ENCODE measurements around the gene ABHD16B.
"Not testable (repeated sequence)": the region's sequence is repeated elsewhere in the genome, so short reads cannot be mapped to it uniquely, and the experiment has no call there.

Gene ABHD16B

DNA sequence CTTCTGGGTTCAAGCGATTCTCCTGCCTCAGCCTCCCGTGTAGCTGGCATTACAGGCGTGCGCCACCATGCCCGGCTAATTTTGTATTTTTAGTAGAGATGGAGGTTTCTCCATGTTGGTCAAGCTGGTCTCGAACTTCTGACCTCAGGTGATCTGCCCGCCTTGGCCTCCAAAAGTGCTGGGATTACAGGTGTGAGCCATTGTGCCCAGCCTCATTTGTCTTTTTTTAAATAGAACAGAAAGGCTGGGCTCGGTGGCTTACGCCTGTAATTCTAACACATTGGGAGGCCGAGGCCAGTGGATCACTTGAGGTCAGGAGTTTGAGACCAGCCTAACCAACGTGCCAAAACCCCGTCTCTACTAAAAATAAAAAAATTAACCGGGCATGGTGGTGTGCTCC, 5.7 kb downstream of the ABHD16B start:
- not testable (repeated sequence) for H3K27me3 Mint-ChIP-seq (ENCODE audit: low read depth)

DNA sequence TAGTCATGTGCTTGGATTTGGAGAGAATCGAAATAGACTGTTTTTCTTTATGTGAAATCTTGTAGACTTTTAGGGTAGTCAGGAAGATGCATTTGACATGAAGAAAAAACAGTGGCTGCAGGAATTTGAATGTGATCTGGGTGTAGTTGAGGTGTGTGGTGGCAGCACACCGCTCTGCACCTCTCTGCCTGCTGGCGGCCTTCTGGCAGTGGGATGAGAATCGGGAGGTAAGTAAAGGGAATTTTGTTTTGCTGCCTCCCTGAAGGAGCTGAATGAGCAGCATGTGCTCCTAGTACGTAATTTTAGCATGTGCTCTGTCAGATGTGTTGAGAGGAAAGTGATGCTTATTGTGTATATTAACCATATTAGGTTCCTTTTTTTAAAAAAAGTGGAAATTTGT, 7.0 kb downstream of the ABHD16B start:
- Mint-ChIP-seq H3K4me3 (no peak overlapping the region), H3K36me3 (ENCODE audit: low read depth) (peaks cover 24% of the 10 kb centered on the region), H3K4me1 (ENCODE audit: low read depth) (peaks cover 10% of the 10 kb centered on the region), H3K27ac (no peak overlapping the region), H3K27me3 (ENCODE audit: low read depth) (no peaks in the 10 kb centered on the region), H3K9me3 (no peaks in the 10 kb centered on the region)
- DNase-seq (ENCODE audit: low spot score) = no peak

More for the DNA sequence above, 5.7 kb downstream of the ABHD16B start:
- Mint-ChIP-seq H3K4me1 (ENCODE audit: low read depth) (peaks cover 13% of the 10 kb centered on the region), H3K4me3 (peak overlapping the region; percentile 90), H3K36me3 (ENCODE audit: low read depth) (peaks cover 24% of the 10 kb centered on the region)
- not testable (repeated sequence) for H3K27ac Mint-ChIP-seq; H3K9me3 Mint-ChIP-seq; DNase-seq (ENCODE audit: low spot score)

DNA sequence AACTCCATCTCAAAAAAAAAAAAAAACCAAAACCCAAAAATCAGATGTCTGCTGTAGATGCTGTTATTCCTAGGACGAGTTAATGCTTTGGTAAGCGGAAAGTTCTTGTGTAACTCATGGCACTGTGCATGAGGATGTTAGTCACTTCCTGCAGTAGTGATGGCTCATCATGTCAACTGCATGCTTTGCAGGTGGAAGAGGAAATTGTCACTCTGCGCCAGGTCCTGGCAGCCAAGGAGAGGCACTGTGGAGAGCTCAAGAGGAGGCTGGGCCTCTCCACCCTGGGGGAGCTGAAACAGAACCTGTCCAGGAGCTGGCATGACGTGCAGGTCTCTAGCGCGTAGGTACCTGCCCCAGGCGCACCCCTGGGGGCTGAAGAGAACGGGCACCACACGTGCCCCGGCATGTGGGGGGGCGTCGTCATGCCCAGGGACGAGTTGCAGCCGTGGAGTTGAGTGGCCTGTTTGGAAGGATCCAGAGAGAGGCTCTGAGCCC, 12.2 kb downstream of the ABHD16B start:
- H3K36me3 Mint-ChIP-seq (ENCODE audit: low read depth) = peaks cover 38% of the 10 kb centered on the region
- H3K27me3 Mint-ChIP-seq (ENCODE audit: low read depth) = no peaks in the 10 kb centered on the region
- peaks cover 4% of the 10 kb centered on the region for H3K4me1 Mint-ChIP-seq (ENCODE audit: low read depth)
- H3K4me3 Mint-ChIP-seq = peak overlapping the region; percentile 3
- H3K27ac Mint-ChIP-seq = peak overlapping the region; percentile 93
- H3K9me3 Mint-ChIP-seq = no peaks in the 10 kb centered on the region
- peak; percentile 56 for DNase-seq (ENCODE audit: low spot score)

DNA sequence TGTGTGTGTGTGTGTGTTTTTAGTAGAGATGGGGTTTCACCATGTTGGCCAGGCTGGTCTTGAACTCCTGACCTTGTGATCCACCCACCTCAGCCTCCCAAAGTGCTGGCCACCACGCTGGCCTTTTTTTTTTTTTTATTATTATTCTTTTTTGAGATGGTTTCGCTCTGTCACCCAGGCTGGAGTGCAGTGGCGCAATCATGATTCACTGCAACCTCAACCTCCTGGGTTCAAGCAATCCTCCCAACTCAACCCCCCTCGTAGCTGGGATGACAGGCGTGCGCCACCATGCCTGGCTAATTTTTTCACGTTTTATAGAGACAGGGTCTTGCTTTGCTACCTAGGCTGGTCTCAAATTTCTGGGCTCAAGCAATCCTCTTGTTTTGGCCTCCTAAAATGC, 12.9 kb downstream of the ABHD16B start:
- H3K4me1 Mint-ChIP-seq (ENCODE audit: low read depth); H3K27me3 Mint-ChIP-seq (ENCODE audit: low read depth); H3K9me3 Mint-ChIP-seq; DNase-seq (ENCODE audit: low spot score); H3K4me3 Mint-ChIP-seq: not testable (repeated sequence)
- Mint-ChIP-seq H3K36me3 (ENCODE audit: low read depth) (peaks cover 38% of the 10 kb centered on the region), H3K27ac (peak overlapping the region; percentile 93)

DNA sequence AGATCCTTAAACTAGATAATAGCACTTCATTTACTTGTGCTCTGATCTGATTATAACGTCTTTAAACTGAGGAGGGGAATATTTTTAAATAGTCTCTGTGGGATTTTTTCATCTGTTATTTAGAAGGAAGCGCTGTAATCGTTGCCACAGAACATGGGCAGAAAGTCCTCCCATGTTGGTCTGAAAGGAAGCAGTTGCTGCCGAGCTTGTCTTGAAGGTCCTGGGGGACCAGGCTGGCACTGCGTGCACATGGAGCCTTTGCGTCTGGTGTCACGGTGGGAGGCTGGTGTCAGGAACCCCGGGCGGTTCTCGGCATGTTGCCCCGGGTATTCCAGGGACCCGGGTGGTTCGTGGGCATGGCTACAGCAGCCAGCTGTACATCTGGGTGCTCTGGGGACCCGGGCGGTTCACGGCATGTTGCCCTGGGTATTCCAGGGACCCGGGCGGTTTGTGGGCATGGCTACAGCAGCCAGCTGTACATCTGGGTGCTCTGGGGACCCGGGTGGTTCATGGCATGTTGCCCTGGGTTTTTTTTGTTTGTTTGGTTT, 15.3 kb downstream of the ABHD16B start:
- H3K9me3 Mint-ChIP-seq = no peaks in the 10 kb centered on the region

DNA sequence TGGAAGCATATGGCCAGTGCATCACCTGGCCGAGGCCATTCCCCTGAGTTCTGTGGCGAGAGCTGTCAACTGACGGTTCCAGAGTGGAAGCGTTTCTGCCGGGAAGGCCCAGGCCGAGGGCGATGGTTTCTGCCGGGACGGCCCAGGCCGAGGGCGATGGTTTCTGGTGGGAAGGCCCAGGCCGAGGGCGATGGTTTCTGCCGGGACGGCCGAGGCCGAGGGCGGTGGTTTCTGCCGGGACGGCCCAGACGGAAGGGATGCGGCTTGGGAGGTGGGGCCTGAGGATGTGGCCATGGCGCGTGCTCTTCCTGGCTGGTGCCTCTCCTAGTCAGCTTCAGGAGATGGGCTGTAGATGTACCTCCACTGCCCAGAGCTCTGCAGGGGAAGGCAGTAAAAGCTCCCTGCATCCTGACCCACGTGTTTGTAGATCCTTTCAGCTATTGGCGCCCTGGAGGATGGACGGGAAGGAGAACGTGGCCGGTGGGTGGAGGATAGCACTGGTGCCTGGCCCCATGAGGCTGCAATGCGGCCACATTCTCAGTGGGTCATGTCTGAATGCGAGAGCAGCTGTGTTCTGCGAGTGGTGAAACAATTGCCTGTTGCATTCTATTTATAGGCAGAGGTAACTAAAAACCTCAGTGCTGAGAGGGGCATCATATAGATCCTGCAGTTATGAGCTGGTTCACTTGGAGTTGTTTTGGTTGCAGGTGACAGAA, 16.6 kb downstream of the ABHD16B start:
- Mint-ChIP-seq H3K36me3 (ENCODE audit: low read depth) (peaks cover 27% of the 10 kb centered on the region), H3K27me3 (ENCODE audit: low read depth) (no peaks in the 10 kb centered on the region), H3K4me1 (ENCODE audit: low read depth) (peaks cover 4% of the 10 kb centered on the region), H3K4me3 (no peak overlapping the region), H3K27ac (no peak overlapping the region), H3K9me3 (no peaks in the 10 kb centered on the region)
- no peak for DNase-seq (ENCODE audit: low spot score)

More for the DNA sequence above, 15.3 kb downstream of the ABHD16B start:
- H3K4me3 Mint-ChIP-seq = no peak overlapping the region
- no peaks in the 10 kb centered on the region for H3K27me3 Mint-ChIP-seq (ENCODE audit: low read depth)
- peaks cover 31% of the 10 kb centered on the region for H3K36me3 Mint-ChIP-seq (ENCODE audit: low read depth)
- peaks cover 4% of the 10 kb centered on the region for H3K4me1 Mint-ChIP-seq (ENCODE audit: low read depth)
- no peak for DNase-seq (ENCODE audit: low spot score)
- peak overlapping the region; percentile 17 for H3K27ac Mint-ChIP-seq

DNA sequence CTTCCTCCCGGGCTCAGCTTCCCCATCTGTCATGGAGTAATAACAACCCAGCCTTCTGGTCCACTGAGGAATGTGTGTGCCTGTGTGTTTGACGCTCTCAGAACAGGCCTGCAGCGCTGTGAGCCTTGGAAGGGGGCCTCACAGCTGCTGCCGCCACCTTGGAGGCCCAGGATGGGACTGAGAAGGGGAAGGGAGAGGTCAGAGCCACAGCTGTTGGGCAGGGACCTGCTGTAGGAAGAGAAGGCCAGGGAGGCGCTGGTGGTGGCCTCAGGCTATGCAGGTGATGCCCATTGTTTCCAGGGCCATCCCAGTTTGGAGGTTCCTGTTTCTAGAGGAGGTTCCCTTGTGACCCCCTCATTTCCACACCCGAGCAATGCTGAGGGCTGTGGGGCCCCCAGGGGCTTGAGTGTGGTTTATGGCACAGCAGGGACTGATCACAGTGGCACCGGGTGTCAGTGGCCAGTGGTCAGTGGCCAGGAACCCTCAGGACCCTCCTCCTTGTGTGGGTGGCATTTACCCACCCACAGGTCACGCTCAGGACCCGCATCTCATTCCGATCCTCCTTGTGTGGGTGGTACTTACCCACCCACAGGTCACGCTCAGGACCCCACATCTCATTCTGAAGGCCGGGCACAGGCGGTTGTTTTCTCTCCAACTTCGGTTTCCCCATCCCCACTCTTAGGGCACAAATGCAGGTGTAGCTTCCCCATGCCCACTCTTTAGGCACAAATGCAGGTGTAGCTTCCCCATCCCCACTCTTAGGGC, 17.8 kb downstream of the ABHD16B start:
- Mint-ChIP-seq H3K4me3 (no peak overlapping the region), H3K9me3 (no peaks in the 10 kb centered on the region), H3K4me1 (ENCODE audit: low read depth) (no peaks in the 10 kb centered on the region), H3K27ac (no peak overlapping the region), H3K36me3 (ENCODE audit: low read depth) (peaks cover 23% of the 10 kb centered on the region), H3K27me3 (ENCODE audit: low read depth) (no peaks in the 10 kb centered on the region)
- no peak for DNase-seq (ENCODE audit: low spot score)

DNA sequence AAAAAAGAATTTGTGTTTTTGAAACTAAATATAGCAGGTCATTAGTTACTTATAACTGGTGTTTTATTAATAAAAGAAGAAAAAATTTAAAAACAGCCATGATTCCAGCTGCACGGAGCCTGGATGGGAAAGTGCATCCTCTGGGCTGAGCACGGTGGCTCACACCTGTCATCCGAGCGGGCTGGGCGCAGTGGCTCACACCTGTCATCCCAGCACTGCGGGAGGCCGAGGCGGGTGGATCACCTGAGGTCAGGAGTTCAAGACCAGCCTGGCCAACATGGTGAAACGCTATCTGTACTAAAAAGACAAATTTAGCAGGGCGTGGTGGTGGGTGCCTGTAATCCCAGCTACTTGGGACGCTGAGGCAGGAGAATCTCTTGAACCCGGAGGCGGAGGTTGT, 19.6 kb downstream of the ABHD16B start:
- H3K27ac Mint-ChIP-seq; H3K4me3 Mint-ChIP-seq; DNase-seq (ENCODE audit: low spot score); H3K9me3 Mint-ChIP-seq; H3K27me3 Mint-ChIP-seq (ENCODE audit: low read depth); H3K4me1 Mint-ChIP-seq (ENCODE audit: low read depth): not testable (repeated sequence)
- H3K36me3 Mint-ChIP-seq (ENCODE audit: low read depth) = peaks cover 15% of the 10 kb centered on the region

DNA sequence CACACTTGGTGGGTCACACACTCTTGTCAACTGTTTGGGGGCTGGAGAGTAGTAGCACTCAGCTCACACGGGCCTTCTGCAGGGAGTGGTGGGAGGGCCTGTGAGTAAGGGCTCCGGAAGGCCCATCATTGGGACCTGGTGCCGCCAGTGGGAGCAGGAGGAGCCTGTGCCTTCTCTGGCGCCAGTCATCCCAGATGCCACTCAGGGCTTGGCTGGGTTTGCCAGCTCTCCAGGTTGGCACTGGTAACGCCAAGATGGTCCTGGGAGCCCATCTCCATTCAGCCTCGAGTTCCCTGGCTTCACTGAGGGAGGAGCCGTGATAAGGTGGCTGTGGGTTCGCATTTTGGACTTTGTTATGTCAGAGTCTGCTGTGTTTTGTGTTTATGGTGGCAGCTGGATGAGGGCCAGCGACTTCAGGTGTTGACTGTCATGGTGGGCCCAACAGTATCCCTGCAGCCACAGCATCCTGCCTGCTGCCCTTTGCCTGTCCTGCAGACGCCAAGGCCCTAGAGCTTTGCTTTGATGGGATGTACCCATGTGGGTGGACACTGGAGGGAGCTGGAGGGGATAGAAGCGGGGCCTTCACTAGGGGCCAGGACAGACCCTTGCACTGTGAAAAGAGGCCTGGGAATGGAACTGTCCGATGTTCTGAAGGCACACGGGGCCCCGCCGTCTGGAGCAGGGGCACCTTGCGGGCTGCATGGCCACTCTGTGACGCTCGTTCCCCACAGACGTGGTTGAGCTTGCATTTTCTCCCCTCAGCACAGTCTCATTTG, 20.3 kb downstream of the ABHD16B start:
- Mint-ChIP-seq H3K36me3 (ENCODE audit: low read depth) (peaks cover 10% of the 10 kb centered on the region), H3K27ac (no peak overlapping the region), H3K27me3 (ENCODE audit: low read depth) (no peaks in the 10 kb centered on the region), H3K9me3 (no peaks in the 10 kb centered on the region), H3K4me1 (ENCODE audit: low read depth) (no peaks in the 10 kb centered on the region), H3K4me3 (no peak overlapping the region)
- no peak for DNase-seq (ENCODE audit: low spot score)

DNA sequence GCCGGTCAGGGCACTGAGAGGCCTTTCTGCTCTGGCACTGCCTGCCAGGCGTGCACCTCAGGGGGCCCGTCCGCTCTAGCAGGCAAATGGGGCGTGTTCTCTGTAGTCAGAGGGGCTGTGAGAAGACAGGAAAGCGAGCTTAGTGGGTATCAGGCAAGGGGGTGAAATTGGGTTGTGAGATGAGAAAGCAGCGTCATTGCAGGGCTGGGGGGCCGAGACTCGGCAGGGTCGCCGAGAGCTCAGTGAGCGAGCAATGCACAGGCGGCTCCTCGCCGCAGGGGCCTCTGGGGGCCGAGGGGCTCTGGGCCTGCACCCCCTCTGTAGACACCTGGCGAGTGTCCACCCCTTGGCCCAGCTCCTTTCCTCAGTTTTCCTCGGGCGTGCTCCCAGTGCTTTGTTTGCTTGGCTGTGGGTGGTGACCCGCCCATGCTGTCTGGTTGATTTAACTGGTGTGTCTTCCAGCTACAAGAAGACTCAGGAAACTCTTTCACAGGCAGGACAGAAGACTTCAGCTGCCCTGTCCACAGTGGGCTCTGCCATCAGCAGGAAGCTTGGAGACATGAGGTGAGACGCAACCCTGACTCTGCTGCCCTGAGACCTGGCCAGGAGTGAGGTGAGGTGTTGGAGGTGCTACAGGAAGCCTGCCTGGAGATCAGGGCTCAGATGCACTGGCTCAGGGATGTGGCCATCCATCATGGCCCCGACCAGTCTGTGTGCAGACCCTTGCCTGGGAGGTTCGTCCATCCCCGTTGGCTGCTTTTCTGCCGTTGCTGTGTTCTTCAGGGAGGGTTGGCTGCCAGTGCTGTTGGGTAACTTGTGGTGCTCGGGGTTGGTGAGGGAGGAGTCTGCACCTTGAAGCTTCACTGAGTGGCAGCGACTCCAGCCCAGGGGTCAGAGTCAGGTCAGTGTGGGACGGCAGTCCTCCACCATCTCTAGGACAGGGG, 21.2 kb downstream of the ABHD16B start:
- H3K4me1 Mint-ChIP-seq (ENCODE audit: low read depth) = no peaks in the 10 kb centered on the region
- no peak overlapping the region for H3K4me3 Mint-ChIP-seq

DNA sequence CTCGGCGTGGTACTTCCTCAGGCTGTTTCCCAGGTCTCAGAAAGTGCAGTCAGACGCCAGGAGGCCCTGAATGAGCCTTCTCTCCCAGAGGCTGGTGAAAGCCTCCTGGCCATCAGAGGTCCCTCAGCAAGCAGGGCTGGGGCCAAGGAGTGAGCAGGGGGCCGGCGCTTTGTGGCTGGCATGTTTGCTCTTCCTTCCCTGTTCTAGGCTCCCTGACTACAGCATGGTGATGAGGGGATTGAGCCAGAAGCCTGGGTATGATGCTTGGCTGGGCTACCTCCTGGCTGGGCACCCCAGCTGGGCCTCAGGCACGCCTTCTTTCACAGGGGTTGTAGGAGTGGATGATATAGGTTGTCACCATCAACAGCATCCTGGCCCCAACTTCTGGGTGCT, 21.9 kb downstream of the ABHD16B start:
- Mint-ChIP-seq H3K9me3 (no peaks in the 10 kb centered on the region), H3K4me3 (no peak overlapping the region), H3K36me3 (ENCODE audit: low read depth) (peaks cover 10% of the 10 kb centered on the region), H3K27me3 (ENCODE audit: low read depth) (no peaks in the 10 kb centered on the region), H3K27ac (no peak overlapping the region), H3K4me1 (ENCODE audit: low read depth) (no peaks in the 10 kb centered on the region)
- no peak for DNase-seq (ENCODE audit: low spot score)

More for the DNA sequence above, 21.2 kb downstream of the ABHD16B start:
- no peak for DNase-seq (ENCODE audit: low spot score)
- Mint-ChIP-seq H3K27ac (peak overlapping the region; percentile 36), H3K27me3 (ENCODE audit: low read depth) (no peaks in the 10 kb centered on the region), H3K9me3 (no peaks in the 10 kb centered on the region), H3K36me3 (ENCODE audit: low read depth) (peaks cover 11% of the 10 kb centered on the region)

DNA sequence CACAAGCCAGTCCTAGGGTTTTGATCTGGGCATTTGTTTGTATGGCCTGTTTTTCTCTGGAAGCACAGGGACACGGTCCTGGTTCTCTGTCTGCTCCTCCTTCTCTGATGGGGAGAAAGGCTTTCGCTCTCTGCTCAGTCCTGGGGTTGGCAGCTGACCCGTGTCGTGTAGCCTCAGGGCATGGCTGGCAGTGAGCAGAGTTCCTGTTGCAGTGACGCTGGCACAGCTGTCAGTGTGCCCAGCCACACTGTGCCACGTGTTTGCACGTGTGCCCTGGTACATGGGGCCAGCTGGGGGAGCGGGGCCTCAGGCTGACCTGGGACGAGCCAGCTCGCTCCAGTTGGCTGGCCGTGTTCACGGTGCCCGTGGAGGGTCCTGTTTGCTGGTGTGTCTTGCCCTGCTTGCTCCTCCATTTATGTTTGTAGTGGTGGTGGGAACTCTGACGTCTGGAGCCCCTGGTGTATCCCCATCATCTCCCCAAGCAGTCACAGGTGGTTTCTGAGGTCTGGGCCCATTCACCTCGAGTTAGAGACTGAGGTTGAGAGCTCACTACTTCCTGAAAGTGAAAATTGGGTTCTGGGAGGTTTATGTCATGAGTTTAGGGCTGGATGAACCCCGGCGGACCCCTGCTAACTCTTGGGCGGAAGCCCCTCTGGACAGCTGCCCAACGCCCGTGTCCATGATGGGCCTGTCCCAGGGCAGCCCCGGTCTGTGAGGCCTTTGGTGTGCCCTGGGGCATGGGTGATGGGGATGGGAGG, 23.4 kb downstream of the ABHD16B start:
- no peaks in the 10 kb centered on the region for H3K9me3 Mint-ChIP-seq
- peaks cover 14% of the 10 kb centered on the region for H3K36me3 Mint-ChIP-seq (ENCODE audit: low read depth)
- H3K4me3 Mint-ChIP-seq = no peak overlapping the region
- no peaks in the 10 kb centered on the region for H3K4me1 Mint-ChIP-seq (ENCODE audit: low read depth)
- H3K27me3 Mint-ChIP-seq (ENCODE audit: low read depth) = no peaks in the 10 kb centered on the region
- no peak overlapping the region for H3K27ac Mint-ChIP-seq
- no peak for DNase-seq (ENCODE audit: low spot score)

Measured in T-helper 2 cell treated with Interferon-gamma antibody and Interleukin-4, amounts not matched to agents 5 μg/mL and 100 μg/mL, for 36 hours (primary cell).